B cell (primary cell): Measurements from ENCODE around the gene ATXN2. TPM values are rescaled to one million over a fixed set of nuclear protein-coding genes. Genes with fewer than 3 reads are reported as not detected.

Experiments used
- ATAC-seq: fragments of 200-7000 bp; cut with Tn5 transposase; one replicate; pipeline ENCODE4 v1.10.0; 2021; ENCODE audit warnings: low read depth, mild to moderate bottlenecking, moderate number of reproducible peaks, moderate library complexity
- CTCF ChIA-PET: fragments of 350-600 bp; sonication (Branson Sonifier 250); formaldehyde crosslinking; loops from one replicate; lab custom pipeline; 2021; ENCODE audit warnings: antibody characterized with exemption, inconsistent platforms; lab: Charles Lee
- POLR2A ChIA-PET: fragments of 350-600 bp; sonication (Branson Sonifier 250); formaldehyde crosslinking; loops from one replicate; lab custom pipeline; 2021; ENCODE audit warnings: antibody characterized with exemption; lab: Charles Lee
- DNase-seq: peaks from one replicate; pipeline ENCODE4 v3.0.0; 2013
- H2AFZ ChIP-seq: 2 replicates; pipeline ENCODE4 v1.6.1; 2012; ENCODE audit warnings: mild to moderate bottlenecking, low read depth, low read length; ENCODE audit not compliant: insufficient read depth, poor library complexity, severe bottlenecking
- H3K27ac ChIP-seq, 2 donors: 1 replicate in 1 of 2; 2 replicates in 1 of 2; pipeline ENCODE4 v1.5.1; 2012 to 2013; ENCODE audit warnings: low read length in 2 of 2, mild to moderate bottlenecking in 2 of 2, moderate library complexity in 1 of 2
- H3K27me3 ChIP-seq, 4 experiments: fragments of 200-600 bp in 1 of 4; sonication (generic) in 1 of 4; replicated peaks in 1 of 4; 1 replicate in 2 of 4; 2 replicates in 2 of 4; pipeline versions ENCODE4 v1.6.1 to v1.7.0; 2013 to 2016; ENCODE audit warnings: low read length in 3 of 4, mild to moderate bottlenecking in 2 of 4, mixed read lengths in 1 of 4, moderate library complexity in 1 of 4; ENCODE audit not compliant: insufficient read depth in 4 of 4, control insufficient read depth in 3 of 4; ENCODE audit errors: control extremely low read depth in 1 of 4
- H3K36me3 ChIP-seq, 2 experiments: replicated peaks in 1 of 2; 1 replicate in 1 of 2; 2 replicates in 1 of 2; pipeline versions ENCODE4 v1.6.1 to v1.7.1; 2013; ENCODE audit warnings: low read length in 1 of 2; ENCODE audit not compliant: insufficient read depth in 2 of 2, control insufficient read depth in 1 of 2; ENCODE audit errors: control extremely low read depth in 1 of 2, extremely low read depth in 1 of 2
- H3K4me1 ChIP-seq, 2 donors: fragments of 200-600 bp in 1 of 2; sonication (generic) in 1 of 2; 1 replicate in 1 of 2; 2 replicates in 1 of 2; pipeline versions ENCODE4 v1.5.1 to v1.6.1; 2013 to 2017; ENCODE audit warnings: low read length in 2 of 2; ENCODE audit not compliant: control insufficient read depth in 2 of 2, insufficient read depth in 2 of 2
- H3K4me2 ChIP-seq: replicated peaks from 2 replicates; pipeline ENCODE3; 2012; ENCODE audit warnings: mild to moderate bottlenecking, low read depth, low read length; ENCODE audit not compliant: poor library complexity, severe bottlenecking
- H3K4me3 ChIP-seq, 5 experiments: fragments of 200-600 bp in 1 of 5; sonication (generic) in 1 of 5; 1 replicate in 3 of 5; 2 replicates in 2 of 5; pipeline versions ENCODE4 v1.5.1 to v1.7.0; 2011 to 2016; ENCODE audit warnings: low read length in 4 of 5, mild to moderate bottlenecking in 4 of 5, low read depth in 2 of 5, control low read depth in 1 of 5, moderate library complexity in 1 of 5; ENCODE audit not compliant: insufficient read depth in 1 of 5; ENCODE audit errors: control extremely low read depth in 1 of 5, extremely low read depth in 1 of 5
- H3K79me2 ChIP-seq: fragments of 200-600 bp; sonication (generic); one replicate; pipeline ENCODE4 v1.6.0; 2016; ENCODE audit warnings: low read length; ENCODE audit not compliant: control insufficient read depth, insufficient read depth
- H3K9ac ChIP-seq: fragments of 200-600 bp; sonication (generic); 2 replicates; pipeline ENCODE4 v1.6.1; 2017; ENCODE audit warnings: mild to moderate bottlenecking, low read length, moderate library complexity
- H3K9me3 ChIP-seq, 3 donors: one replicate each; pipeline versions ENCODE4 v1.6.1 to v1.7.1; 2013; ENCODE audit warnings: low read length in 2 of 3; ENCODE audit not compliant: control insufficient read depth in 2 of 3, insufficient read depth in 1 of 3; ENCODE audit errors: control extremely low read depth in 1 of 3
- H4K20me1 ChIP-seq: 2 replicates; pipeline ENCODE4 v1.6.0; 2012; ENCODE audit warnings: mild to moderate bottlenecking, low read length; ENCODE audit not compliant: insufficient read depth, control insufficient read depth, poor library complexity, severe bottlenecking
- H3K27ac Mint-ChIP-seq: one replicate; pipeline ENCODE4 v1.8.0; 2021; ENCODE audit warnings: mixed read lengths
- H3K27me3 Mint-ChIP-seq: one replicate; pipeline ENCODE4 v1.8.0; 2021; ENCODE audit warnings: mixed read lengths
- H3K4me1 Mint-ChIP-seq: one replicate; pipeline ENCODE4 v1.8.0; 2021; ENCODE audit warnings: mixed read lengths
- H3K4me3 Mint-ChIP-seq: one replicate; pipeline ENCODE4 v1.8.0; 2021; ENCODE audit warnings: mixed read lengths
- H3K9me3 Mint-ChIP-seq: one replicate; pipeline ENCODE4 v1.8.0; 2022; ENCODE audit warnings: mixed read lengths; ENCODE audit not compliant: insufficient read depth
- CTCF ChIP-seq: fragments of 200-600 bp; IDR thresholded peaks from one replicate; pipeline ENCODE4 v1.8.0; 2022; ENCODE audit warnings: antibody characterized with exemption, mild to moderate bottlenecking
- EZH2 ChIP-seq: IDR thresholded peaks from 2 replicates; pipeline ENCODE4 v1.6.1; 2012; ENCODE audit warnings: borderline replicate concordance, low read depth, mild to moderate bottlenecking, moderate library complexity, low read length; ENCODE audit not compliant: insufficient read depth, poor library complexity, severe bottlenecking
- WGBS: methylation state at CpG from one replicate; pipeline ENCODE4 v1.1.5; 2013; ENCODE audit warnings: missing lambda C conversion rate; ENCODE audit not compliant: insufficient coverage; 5-methylcytosine and 5-hydroxymethylcytosine counted together
- intact Hi-C: fragments of 100-400 bp; cut with micrococcal nuclease; formaldehyde crosslinking; loops from one replicate; pipeline ENCODE4 v1.10.0; 2022
- polyA plus RNA-seq: library from polyadenylated mRNA; depleted of rRNA; stranded (reverse); fragments of >200 nt; gene quantifications from 2 replicates; pipeline ENCODE4 v1.2.3, GENCODE V29; 2012
- total RNA-seq, 2 donors: library from RNA; stranded (reverse); fragments of 120-200 nt in 1 of 2; gene quantifications; 1 replicate in 1 of 2; 2 replicates in 1 of 2; pipeline versions ENCODE4 v1.2.3 to v1.2.4, GENCODE V29; 2013 to 2022

ATXN2 gene
- total and polyA plus RNA-seq, 2 donors (not counting 1 experiment from before 2014, with no cell fraction given), result 28.2 to 83.8 TPM

- no peaks in the 10 kb centered on the region for H3K27me3 ChIP-seq
- intact Hi-C loops, result no loop called here
- ChIA-PET CTCF (no interaction called here), POLR2A (no interaction called here)
- H3K27ac Mint-ChIP-seq, result no peak overlapping the region
- no peak overlapping the region for H3K4me2 ChIP-seq
- no peak overlapping the region for H3K4me3 ChIP-seq
- no peak for DNase-seq
- TF ChIP-seq CTCF, result no peak
- TF ChIP-seq EZH2, result no peak
- H3K79me2 ChIP-seq, result no peaks in the 10 kb centered on the region
- H3K27ac ChIP-seq, result no peak overlapping the region
- no peaks in the 10 kb centered on the region for H4K20me1 ChIP-seq
- 97% methylated on average over 5 of the region's 6 CpGs for WGBS
- no peak overlapping the region for H3K9ac ChIP-seq
- H3K9me3 Mint-ChIP-seq, result no peaks in the 10 kb centered on the region
- no peaks in the 10 kb centered on the region for H3K9me3 ChIP-seq
- H3K4me1 ChIP-seq, result no peaks in the 10 kb centered on the region
- no peak overlapping the region for H3K4me3 Mint-ChIP-seq
- no peak for ATAC-seq
- H3K36me3 ChIP-seq, result peaks cover 7 to 23% of the 10 kb centered on the region in 2 experiments
- H3K27me3 Mint-ChIP-seq, result no peaks in the 10 kb centered on the region
- peaks cover 2% of the 10 kb centered on the region for H3K4me1 Mint-ChIP-seq
- no peak overlapping the region for H2AFZ ChIP-seq
Measured at GRCh38 chr12:111638556-111638955, 39.4 kb upstream of the ATXN2 start.

- Histone ChIP-seq H3K9ac (no peak overlapping the region), H3K4me1 (no peaks in the 10 kb centered on the region), H3K4me2 (no peak overlapping the region), H3K27ac (no peak overlapping the region), H4K20me1 (no peaks in the 10 kb centered on the region), H3K4me3 (no peak overlapping the region), H3K36me3 (peaks cover 4 to 7% of the 10 kb centered on the region in 2 experiments), H3K9me3 (no peaks in the 10 kb centered on the region), H3K79me2 (no peaks in the 10 kb centered on the region), H3K27me3 (no peaks in the 10 kb centered on the region), H2AFZ (no peak overlapping the region)
- H3K27me3 Mint-ChIP-seq, result no peaks in the 10 kb centered on the region
- no peak for DNase-seq
- no peak overlapping the region for H3K27ac Mint-ChIP-seq
- no peak for ATAC-seq
- ChIA-PET CTCF (no interaction called here), POLR2A (no interaction called here)
- no peak overlapping the region for H3K4me3 Mint-ChIP-seq
- H3K4me1 Mint-ChIP-seq, result peaks cover 2% of the 10 kb centered on the region
- TF ChIP-seq CTCF, result no peak
- no peaks in the 10 kb centered on the region for H3K9me3 Mint-ChIP-seq
- intact Hi-C loops, result no loop called here
- WGBS, result 88% methylated on average over 17 of the region's 19 CpGs
Measured at GRCh38 chr12:111636209-111636945, 37.3 kb upstream of the ATXN2 start.
